Ectodermal cell (in vitro differentiated cells): ENCODE results near the gene GTF2F2.

Source experiments
- H3K27ac ChIP-seq: 2 replicates; pipeline ENCODE4 v1.7.0; 2013; ENCODE audit warnings: mild to moderate bottlenecking, low read depth, low read length; ENCODE audit not compliant: insufficient read depth, poor library complexity, severe bottlenecking
- H3K27me3 ChIP-seq: 2 replicates; pipeline ENCODE4 v1.7.0; 2013; ENCODE audit warnings: mild to moderate bottlenecking, low read length; ENCODE audit not compliant: insufficient read depth, control insufficient read depth, poor library complexity, severe bottlenecking
- H3K36me3 ChIP-seq: one replicate; pipeline ENCODE4 v1.7.0; 2013; ENCODE audit warnings: low read length; ENCODE audit not compliant: control insufficient read depth, insufficient read depth
- H3K4me1 ChIP-seq: one replicate; pipeline ENCODE4 v1.7.0; 2013; ENCODE audit warnings: low read length; ENCODE audit not compliant: control insufficient read depth, insufficient read depth
- H3K4me3 ChIP-seq: 2 replicates; pipeline ENCODE4 v1.7.0; 2013; ENCODE audit warnings: low read depth, low read length, control low read depth; ENCODE audit not compliant: insufficient read depth
- H3K9me3 ChIP-seq: 2 replicates; pipeline ENCODE4 v1.7.0; 2013; ENCODE audit warnings: mild to moderate bottlenecking, low read length, moderate library complexity; ENCODE audit not compliant: control insufficient read depth
- WGBS, 2 experiments: methylation state at CpG; one replicate each; pipeline ENCODE4 v1.1.7; 2013; ENCODE audit warnings: missing lambda C conversion rate in 2 of 2; 5-methylcytosine and 5-hydroxymethylcytosine counted together

The GTF2F2 gene

DNA sequence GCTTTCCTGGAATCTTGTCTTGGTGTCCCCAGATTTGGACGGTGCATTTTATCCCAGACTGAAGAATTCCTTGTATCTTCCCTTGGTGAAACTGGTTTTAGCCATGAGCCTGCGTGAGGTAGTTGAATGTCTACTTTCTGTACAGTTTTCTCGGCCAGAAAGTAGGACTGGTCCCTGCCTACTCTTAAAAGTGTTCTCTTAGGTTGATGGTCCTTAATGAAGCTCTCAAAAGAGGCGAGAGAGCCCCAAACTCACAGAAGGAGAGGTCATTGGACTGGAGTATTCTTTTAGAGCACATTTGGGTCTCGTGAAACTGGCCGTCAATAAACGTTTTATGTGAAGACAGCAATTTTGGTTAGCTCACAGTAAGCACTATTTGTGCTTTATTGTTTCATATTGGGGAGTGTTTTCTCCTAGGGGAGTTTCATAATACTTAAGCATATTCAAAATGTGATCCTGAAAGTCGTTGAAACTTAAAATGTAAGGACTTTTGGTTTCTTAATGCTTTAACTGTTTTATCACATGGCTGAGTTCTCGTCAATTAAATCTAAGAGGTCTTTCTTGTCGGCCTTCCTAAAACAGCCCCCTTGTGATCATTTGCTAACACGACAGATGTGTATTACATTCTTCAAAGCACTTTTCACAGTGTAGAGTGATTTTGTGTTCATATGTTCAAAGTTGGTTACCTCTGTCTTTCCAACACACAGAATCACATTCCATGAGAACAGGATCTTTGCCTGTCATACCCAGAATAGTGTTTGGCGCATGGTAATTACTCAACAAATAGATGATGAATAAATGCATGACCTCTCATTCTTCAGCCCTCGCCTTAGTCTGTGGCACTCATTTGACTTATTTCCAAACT, 889 bp downstream of the GTF2F2 start:
- Histone ChIP-seq H3K27me3 (no peaks in the 10 kb centered on the region), H3K36me3 (no peaks in the 10 kb centered on the region), H3K9me3 (no peaks in the 10 kb centered on the region), H3K4me1 (peaks cover 5% of the 10 kb centered on the region), H3K4me3 (peak overlapping the region; percentile 90), H3K27ac (peak overlapping the region; percentile 86)
- WGBS, 2 experiments = 16 to 19% methylated on average over 12 to 13 of the region's 13 CpGs

DNA sequence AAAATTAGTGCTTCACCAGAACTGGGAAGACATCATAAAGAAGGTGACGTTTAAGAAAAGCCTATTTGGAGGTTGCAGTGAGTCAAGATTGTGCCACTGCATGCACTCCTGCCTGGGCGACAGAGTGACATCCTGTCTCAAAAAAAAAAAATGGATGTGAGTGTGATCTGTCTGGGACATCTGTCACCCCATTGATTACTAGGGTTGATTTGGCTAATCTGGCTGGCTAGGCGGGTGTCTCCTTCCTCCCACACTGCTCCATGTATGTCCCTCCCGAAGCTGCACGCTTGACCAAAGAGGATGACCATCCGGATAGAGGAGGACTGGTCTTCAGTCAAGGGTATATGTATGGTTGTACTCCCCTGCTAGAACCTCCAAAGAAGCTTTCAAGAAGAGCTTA, 2.6 kb downstream of the GTF2F2 start:
- Histone ChIP-seq H3K9me3 (no peaks in the 10 kb centered on the region), H3K4me3 (no peak overlapping the region), H3K4me1 (peaks cover 5% of the 10 kb centered on the region), H3K36me3 (no peaks in the 10 kb centered on the region), H3K27me3 (no peaks in the 10 kb centered on the region), H3K27ac (no peak overlapping the region)
- 94 to 95% methylated on average over 6 of the region's 6 CpGs for WGBS, 2 experiments

GRCh38 chr13:45132369-45133064, 12.2 kb downstream of the GTF2F2 start:
- whole genome bisulfite sequencing, 2 experiments = 89 to 95% methylated on average over 4 of the region's 6 CpGs
- H3K4me1 ChIP-seq = no peaks in the 10 kb centered on the region
- H3K36me3 ChIP-seq = no peaks in the 10 kb centered on the region
- no peak overlapping the region for H3K4me3 ChIP-seq
- H3K9me3 ChIP-seq = no peaks in the 10 kb centered on the region
- H3K27me3 ChIP-seq = no peaks in the 10 kb centered on the region
- no peak overlapping the region for H3K27ac ChIP-seq

DNA sequence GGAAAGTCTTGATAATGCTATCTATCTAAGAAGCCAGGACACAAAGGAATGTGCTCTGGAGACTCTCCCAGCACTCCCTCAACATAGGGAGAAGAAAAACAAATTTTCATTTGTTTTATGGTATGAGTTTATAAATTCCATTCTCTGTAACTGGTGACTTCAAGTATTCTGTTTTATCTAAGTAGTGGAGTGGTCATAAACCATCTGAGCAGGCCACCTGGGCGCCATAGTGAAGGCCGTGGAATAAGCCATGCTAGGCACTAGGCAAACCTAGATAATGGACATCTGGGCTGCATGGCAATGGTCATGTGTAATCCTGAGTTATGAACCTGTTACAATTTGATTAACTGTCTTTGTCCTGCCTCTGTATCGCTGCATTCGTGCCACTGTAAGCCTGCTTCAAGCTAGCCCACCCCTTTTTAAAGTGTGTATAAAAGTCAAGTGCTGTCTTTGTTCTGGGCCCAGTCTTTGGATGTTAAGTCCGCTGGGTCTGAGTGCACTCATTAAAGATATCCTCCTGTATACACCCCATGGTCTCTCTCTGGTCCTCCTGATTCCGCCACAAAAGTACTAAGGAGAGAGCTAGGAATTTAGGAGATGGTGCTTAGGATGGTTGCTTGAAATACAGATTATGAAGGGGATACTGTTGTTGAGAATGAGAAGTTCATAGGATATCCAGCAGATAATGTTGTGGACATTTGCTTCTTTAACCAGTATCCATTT, 13.2 kb downstream of the GTF2F2 start:
- Histone ChIP-seq H3K27me3 (no peaks in the 10 kb centered on the region), H3K4me3 (no peak overlapping the region), H3K27ac (no peak overlapping the region), H3K36me3 (peaks cover 4% of the 10 kb centered on the region), H3K4me1 (no peaks in the 10 kb centered on the region), H3K9me3 (no peaks in the 10 kb centered on the region)
- 94 to 95% methylated on average over 5 to 6 of the region's 6 CpGs for WGBS, 2 experiments

DNA sequence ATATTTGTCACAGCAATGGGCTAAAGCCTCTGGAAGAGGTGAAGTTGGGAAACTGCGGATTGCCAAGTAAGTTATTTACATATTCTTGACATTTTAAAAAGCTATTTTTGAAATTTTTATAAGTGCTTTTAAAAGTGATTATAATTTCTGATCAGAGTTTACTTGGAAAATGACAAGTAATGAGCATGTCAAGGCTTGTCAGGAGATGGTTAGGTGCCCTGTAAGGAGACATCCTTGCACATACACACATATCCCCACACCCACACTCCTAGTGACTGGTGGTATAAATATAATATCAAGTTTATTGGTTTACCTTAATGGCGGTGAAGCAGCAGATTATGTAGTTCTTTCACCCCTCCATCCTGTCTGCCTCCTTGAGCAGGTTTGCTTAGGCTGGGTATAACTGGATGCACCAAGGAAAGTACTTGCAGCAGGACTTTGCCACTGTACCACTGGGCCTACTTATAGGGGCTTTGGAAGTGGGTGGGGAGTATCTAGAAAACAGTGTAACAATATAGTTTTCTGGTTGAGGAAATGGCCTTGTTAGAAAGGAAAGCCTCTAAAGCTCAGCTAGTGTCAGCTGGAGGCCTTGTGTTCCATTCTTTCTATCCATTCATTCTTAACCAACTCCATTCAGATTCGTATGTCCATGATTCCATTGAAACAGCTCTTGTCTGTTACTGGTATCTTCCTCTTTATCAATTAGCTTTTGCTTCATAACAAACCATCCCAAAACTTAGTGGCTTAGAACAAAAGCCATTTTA, 16.6 kb downstream of the GTF2F2 start:
- no peaks in the 10 kb centered on the region for H3K4me1 ChIP-seq
- peaks cover 4% of the 10 kb centered on the region for H3K36me3 ChIP-seq
- H3K9me3 ChIP-seq = no peaks in the 10 kb centered on the region
- no peak overlapping the region for H3K4me3 ChIP-seq
- H3K27ac ChIP-seq = no peak overlapping the region
- WGBS, 2 experiments = 86 to 97% methylated on average over 2 to 3 of the region's 3 CpGs
- no peaks in the 10 kb centered on the region for H3K27me3 ChIP-seq

GRCh38 chr13:45137526-45137925, 17.2 kb downstream of the GTF2F2 start:
- Histone ChIP-seq H3K4me1 (no peaks in the 10 kb centered on the region), H3K9me3 (no peaks in the 10 kb centered on the region), H3K36me3 (peaks cover 4% of the 10 kb centered on the region), H3K4me3 (no peak overlapping the region), H3K27me3 (no peaks in the 10 kb centered on the region), H3K27ac (no peak overlapping the region)
- WGBS, 2 experiments = 70 to 100% methylated on average over 2 of the region's 2 CpGs

DNA sequence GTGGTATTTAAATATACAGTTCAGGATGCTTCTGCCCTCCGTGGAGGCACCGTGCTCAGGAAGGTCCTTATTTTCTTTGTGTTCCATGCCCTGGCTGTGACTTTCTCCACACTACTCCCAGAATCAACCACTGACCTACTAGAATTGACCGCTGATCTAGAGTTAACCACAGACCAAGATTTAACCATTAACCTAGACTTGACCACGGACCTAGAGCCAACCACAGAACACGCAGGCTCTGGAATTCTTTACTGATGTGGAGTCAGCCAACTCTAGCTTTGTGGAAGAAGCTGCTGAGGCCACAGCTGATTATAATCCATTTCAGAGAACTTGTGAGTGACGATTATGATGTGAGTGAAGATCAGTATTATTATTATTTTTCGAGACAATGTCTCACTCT, 18.0 kb downstream of the GTF2F2 start:
- 96 to 97% methylated on average over 7 of the region's 7 CpGs for WGBS, 2 experiments
- no peaks in the 10 kb centered on the region for H3K4me1 ChIP-seq
- H3K9me3 ChIP-seq = no peaks in the 10 kb centered on the region
- H3K4me3 ChIP-seq = no peak overlapping the region
- peaks cover 4% of the 10 kb centered on the region for H3K36me3 ChIP-seq
- no peaks in the 10 kb centered on the region for H3K27me3 ChIP-seq
- H3K27ac ChIP-seq = no peak overlapping the region

DNA sequence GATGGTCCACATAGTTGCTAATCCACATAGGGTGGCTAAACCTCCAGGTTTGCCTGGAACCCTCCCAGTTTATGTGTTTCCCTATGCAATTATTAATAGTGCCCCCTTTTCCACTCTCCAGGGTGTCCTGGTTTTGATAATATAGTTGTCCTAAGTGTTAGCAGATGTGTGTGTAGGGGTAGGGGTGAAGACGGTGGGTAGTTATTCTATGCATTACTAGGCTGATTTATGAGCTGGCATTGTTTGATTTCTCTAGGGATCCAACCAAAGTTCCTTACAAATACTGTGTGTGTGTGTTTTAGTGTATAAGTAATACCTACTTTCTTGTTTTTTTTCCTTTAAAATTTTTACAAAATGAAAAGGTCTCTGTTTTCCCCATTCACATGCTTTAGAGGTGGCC, 21.1 kb downstream of the GTF2F2 start:
- no peaks in the 10 kb centered on the region for H3K27me3 ChIP-seq
- no peak overlapping the region for H3K27ac ChIP-seq
- no peaks in the 10 kb centered on the region for H3K4me1 ChIP-seq
- no peaks in the 10 kb centered on the region for H3K9me3 ChIP-seq
- peaks cover 4% of the 10 kb centered on the region for H3K36me3 ChIP-seq
- H3K4me3 ChIP-seq = no peak overlapping the region
- WGBS, 2 experiments = 93 to 100% methylated on average over 1 of the region's 1 CpG

- peaks cover 4% of the 10 kb centered on the region for H3K36me3 ChIP-seq
- H3K9me3 ChIP-seq = no peaks in the 10 kb centered on the region
- no peaks in the 10 kb centered on the region for H3K27me3 ChIP-seq
- no peak overlapping the region for H3K4me3 ChIP-seq
- H3K27ac ChIP-seq = no peak overlapping the region
- H3K4me1 ChIP-seq = no peaks in the 10 kb centered on the region
- 90 to 93% methylated on average over 4 of the region's 4 CpGs for WGBS, 2 experiments
These were observed 22.4 kb downstream of the GTF2F2 start for GRCh38 chr13:45142440-45143345.
